ENCODE results near the gene KAT2B.

The KAT2B gene

DNA sequence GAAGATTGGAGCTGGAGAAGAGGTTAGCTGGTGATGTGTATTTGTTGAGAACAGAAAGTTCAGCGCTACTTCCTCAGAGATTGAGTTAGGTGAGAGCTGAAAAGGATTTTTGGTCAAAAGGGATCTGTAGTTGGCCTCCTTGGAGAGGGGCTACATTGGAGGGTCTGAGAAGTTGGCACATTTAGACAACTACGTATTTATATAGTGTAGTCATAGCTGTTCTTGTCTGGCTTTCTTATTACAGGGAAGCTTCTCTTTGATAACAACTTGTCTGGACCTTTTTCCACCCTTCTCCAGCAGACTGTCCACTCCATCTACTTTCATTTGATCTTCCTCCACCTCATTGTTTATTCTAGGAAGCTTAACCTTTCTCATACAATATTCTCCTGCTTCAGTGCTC, 43.7 kb downstream of the KAT2B start:
- in situ Hi-C loops (cut with MboI; ENCODE audit: low sequenced_read_pairs, unreplicated experiment) = no loop called here
- DNase-seq (ENCODE audit: low spot score) = no peak
- TF ChIP-seq, protein P1, sequence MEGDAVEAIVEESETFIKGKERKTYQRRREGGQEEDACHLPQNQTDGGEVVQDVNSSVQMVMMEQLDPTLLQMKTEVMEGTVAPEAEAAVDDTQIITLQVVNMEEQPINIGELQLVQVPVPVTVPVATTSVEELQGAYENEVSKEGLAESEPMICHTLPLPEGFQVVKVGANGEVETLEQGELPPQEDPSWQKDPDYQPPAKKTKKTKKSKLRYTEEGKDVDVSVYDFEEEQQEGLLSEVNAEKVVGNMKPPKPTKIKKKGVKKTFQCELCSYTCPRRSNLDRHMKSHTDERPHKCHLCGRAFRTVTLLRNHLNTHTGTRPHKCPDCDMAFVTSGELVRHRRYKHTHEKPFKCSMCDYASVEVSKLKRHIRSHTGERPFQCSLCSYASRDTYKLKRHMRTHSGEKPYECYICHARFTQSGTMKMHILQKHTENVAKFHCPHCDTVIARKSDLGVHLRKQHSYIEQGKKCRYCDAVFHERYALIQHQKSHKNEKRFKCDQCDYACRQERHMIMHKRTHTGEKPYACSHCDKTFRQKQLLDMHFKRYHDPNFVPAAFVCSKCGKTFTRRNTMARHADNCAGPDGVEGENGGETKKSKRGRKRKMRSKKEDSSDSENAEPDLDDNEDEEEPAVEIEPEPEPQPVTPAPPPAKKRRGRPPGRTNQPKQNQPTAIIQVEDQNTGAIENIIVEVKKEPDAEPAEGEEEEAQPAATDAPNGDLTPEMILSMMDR (IDR thresholded peaks at IDR 0.05; ENCODE audit: borderline replicate concordance, control extremely low read depth, extremely low read depth, insufficient read depth, missing control alignments) = no peak

DNA sequence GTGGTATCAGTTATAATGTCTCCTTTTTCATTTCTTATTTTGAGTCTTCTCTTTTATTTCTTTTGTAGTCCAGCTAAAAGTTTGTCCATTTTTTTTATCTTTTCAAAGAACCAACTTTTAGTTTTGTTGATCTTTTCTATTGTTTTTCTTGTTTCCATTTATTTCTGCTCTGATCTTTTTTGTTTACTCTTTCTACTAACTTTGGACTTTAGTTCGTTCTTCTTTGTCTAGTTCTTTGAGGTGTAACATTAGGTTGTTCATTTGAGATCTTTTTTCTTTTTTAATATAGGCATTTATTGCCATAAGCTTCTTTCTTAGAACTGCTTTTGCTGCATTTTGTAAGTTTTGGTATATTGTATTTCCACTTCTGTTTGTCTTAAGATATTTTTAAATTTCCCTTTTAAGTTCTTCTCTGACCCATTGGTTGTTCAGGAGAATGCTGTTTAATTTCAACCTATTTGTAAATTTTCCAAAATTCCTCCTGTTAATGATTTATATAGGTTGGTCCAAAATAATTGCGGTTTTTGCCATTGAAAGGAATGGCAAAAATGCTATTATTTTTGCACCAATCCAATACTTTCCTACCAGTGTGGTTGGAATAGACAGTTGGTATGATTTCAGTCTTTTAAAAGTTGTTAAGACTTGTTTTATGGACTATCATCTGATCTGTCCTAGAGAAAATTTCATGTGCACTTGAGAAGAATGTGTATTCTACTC, 51.2 kb downstream of the KAT2B start:
- TF ChIP-seq, protein P1 (IDR thresholded peaks at IDR 0.05; ENCODE audit: borderline replicate concordance, control extremely low read depth, extremely low read depth, insufficient read depth, missing control alignments) = no peak
- DNase-seq (ENCODE audit: low spot score) = no peak
- in situ Hi-C loops (cut with MboI; ENCODE audit: low sequenced_read_pairs, unreplicated experiment) = no loop called here

DNA sequence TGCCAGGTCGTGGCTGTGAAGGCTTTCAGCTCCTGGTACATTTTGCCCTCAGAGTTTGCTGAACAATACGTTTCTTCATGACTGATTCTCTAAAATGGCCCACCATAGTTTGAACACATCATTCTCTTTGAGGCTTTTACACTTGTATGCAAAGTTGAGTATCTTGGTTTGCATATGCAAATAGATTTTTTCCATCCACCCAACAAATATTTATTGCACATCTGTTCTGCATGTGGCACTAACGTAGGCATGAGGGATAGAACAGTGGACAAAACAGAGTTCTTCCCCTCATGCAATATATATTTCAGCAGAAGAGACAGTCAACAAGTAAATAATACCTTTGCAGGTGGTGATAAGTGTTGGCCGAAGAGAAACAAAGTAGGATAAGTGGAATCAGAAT, 55.2 kb downstream of the KAT2B start:
- TF ChIP-seq, protein P1 (IDR thresholded peaks at IDR 0.05; ENCODE audit: borderline replicate concordance, control extremely low read depth, extremely low read depth, insufficient read depth, missing control alignments) = no peak
- DNase-seq (ENCODE audit: low spot score) = no peak
- in situ Hi-C loops (cut with MboI; ENCODE audit: low sequenced_read_pairs, unreplicated experiment) = no loop called here

DNA sequence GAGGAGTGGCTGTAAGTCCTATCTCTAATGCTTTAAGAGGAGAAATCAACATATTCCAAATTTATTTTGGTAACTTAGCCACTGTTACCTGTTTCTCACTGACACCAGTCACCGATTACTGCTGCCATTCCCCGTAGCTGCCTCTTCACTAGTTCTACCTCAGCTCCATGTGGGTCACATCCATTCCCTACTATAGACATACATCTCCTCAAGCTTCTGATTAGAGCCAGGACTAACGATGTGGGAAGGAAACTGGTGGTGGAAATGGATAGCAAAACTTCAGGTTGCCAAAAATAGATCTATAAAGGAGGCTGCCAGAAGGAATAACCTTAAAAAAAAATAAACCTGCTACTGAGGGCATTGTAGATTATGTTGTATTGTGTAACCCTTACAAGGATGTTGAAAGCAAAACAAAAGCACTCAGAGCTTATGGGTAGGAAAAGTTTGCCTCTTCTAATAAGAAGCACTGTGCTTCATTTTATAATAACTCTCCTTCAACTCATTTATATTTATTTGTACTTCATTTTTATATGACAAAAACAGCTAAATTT, 56.0 kb downstream of the KAT2B start:
- TF ChIP-seq, protein P1 (IDR thresholded peaks at IDR 0.05; ENCODE audit: borderline replicate concordance, control extremely low read depth, extremely low read depth, insufficient read depth, missing control alignments) = no peak
- DNase-seq (ENCODE audit: low spot score) = no peak
- in situ Hi-C loops (cut with MboI; ENCODE audit: low sequenced_read_pairs, unreplicated experiment) = no loop called here

DNA sequence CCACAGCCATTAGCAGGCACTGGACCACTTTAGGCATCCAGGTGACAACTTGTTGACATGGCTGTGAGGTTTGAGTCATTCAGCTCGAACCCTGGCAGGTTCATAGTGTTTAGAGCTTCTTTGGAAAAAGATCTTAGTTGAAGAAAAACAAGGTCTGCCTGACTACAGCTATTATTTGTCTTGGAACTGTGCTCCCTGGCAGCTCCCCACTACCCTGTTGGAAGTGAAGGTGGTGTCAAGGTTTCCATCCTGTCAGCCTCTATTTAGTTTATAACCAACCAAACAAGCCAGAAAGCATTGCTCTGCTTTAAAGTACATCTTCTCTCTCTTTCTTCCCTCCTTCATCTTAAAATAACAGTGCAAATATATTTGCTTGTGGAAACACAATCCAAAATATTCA, 56.8 kb downstream of the KAT2B start:
- TF ChIP-seq, protein P1 (IDR thresholded peaks at IDR 0.05; ENCODE audit: borderline replicate concordance, control extremely low read depth, extremely low read depth, insufficient read depth, missing control alignments) = no peak
- in situ Hi-C loops (cut with MboI; ENCODE audit: low sequenced_read_pairs, unreplicated experiment) = no loop called here
- no peak for DNase-seq (ENCODE audit: low spot score)

DNA sequence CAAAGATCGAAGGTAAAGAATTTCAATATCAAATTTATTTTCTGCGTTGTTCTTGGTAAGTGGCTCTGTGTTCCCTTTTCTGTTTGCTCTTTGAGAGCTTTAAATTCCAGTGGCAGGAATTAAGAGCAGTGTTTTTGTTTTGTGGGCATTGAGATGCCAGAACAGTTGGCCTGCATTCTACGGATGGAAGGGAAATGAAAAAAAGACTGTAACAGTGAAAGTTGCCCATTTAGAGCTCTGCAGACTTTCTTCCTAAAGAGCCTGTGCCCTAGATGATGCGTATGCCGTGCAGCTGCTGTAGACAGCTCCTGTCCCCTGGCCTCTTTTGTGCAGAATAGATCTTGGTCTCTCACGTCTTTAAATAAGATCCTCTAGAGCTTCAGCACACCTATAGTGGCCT, 58.8 kb downstream of the KAT2B start:
- in situ Hi-C loops (cut with MboI; ENCODE audit: low sequenced_read_pairs, unreplicated experiment) = no loop called here
- DNase-seq (ENCODE audit: low spot score) = no peak

More for the DNA sequence above, 58.8 kb downstream of the KAT2B start:
- TF ChIP-seq, protein P1 (IDR thresholded peaks at IDR 0.05; ENCODE audit: borderline replicate concordance, control extremely low read depth, extremely low read depth, insufficient read depth, missing control alignments) = no peak

All from GM13976 (cell line).